ENCODE results near the gene TBC1D17. TPM values are rescaled to one million over a fixed set of nuclear protein-coding genes. Genes with fewer than 3 reads are reported as not detected.
A peak's percentile ranks its signal among the peaks of the same experiment; 100 is the strongest.

Gene TBC1D17
- total RNA-seq, 1 donor from 2014 or later, result 29.1 TPM

- Mint-ChIP-seq H3K27me3 (ENCODE audit: low read depth, unreplicated experiment) (no peaks in the 10 kb centered on the region), H3K4me1 (ENCODE audit: low read depth, unreplicated experiment) (peaks cover 14% of the 10 kb centered on the region), H3K27ac (ENCODE audit: unreplicated experiment) (peak overlapping the region; percentile 72), H3K36me3 (ENCODE audit: low read depth, unreplicated experiment) (peaks cover 13% of the 10 kb centered on the region), H3K4me3 (ENCODE audit: unreplicated experiment) (no peak overlapping the region), H3K9me3 (ENCODE audit: unreplicated experiment) (no peaks in the 10 kb centered on the region)
- FAIRE-seq (no peak), DNase-seq (ENCODE audit: low read depth) (no peak)
- no peaks in the 10 kb centered on the region for H3K27me3 ChIP-seq (ENCODE audit: insufficient read depth, low read length)
- TF ChIP-seq EZH2 (IDR thresholded peaks at IDR 0.05; ENCODE audit: insufficient read depth, low read length), result no peak
- TF ChIP-seq, protein P1, sequence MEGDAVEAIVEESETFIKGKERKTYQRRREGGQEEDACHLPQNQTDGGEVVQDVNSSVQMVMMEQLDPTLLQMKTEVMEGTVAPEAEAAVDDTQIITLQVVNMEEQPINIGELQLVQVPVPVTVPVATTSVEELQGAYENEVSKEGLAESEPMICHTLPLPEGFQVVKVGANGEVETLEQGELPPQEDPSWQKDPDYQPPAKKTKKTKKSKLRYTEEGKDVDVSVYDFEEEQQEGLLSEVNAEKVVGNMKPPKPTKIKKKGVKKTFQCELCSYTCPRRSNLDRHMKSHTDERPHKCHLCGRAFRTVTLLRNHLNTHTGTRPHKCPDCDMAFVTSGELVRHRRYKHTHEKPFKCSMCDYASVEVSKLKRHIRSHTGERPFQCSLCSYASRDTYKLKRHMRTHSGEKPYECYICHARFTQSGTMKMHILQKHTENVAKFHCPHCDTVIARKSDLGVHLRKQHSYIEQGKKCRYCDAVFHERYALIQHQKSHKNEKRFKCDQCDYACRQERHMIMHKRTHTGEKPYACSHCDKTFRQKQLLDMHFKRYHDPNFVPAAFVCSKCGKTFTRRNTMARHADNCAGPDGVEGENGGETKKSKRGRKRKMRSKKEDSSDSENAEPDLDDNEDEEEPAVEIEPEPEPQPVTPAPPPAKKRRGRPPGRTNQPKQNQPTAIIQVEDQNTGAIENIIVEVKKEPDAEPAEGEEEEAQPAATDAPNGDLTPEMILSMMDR (IDR thresholded peaks at IDR 0.05; ENCODE audit: insufficient read depth, low read depth, low read length), result no peak
- H3K4me1 ChIP-seq (ENCODE audit: insufficient read depth, low read length), result peaks cover 13% of the 10 kb centered on the region
- H3K36me3 ChIP-seq (ENCODE audit: insufficient read depth, low read length), result peaks cover 5% of the 10 kb centered on the region
- H2AFZ ChIP-seq (ENCODE audit: low read depth, low read length), result no peak overlapping the region
- H3K4me3 ChIP-seq (ENCODE audit: insufficient read depth, low read depth, low read length), result no peak overlapping the region
- H3K79me2 ChIP-seq (ENCODE audit: insufficient read depth, low read length), result peaks cover 95% of the 10 kb centered on the region
- no peak overlapping the region for H3K9ac ChIP-seq (ENCODE audit: low read length)
- H3K9me3 ChIP-seq (ENCODE audit: insufficient read depth, low read depth, low read length), result no peaks in the 10 kb centered on the region
- no peak overlapping the region for H3K27ac ChIP-seq (ENCODE audit: low read depth, low read length)
- no peak overlapping the region for H3K4me2 ChIP-seq (ENCODE audit: low read length)
- peaks cover 89% of the 10 kb centered on the region for H4K20me1 ChIP-seq (ENCODE audit: insufficient read depth, low read length)
Measured at GRCh38 chr19:49920624-49921363, 43.3 kb downstream of the TBC1D17 start.

- peak overlapping the region; percentile 44 for H3K9ac ChIP-seq (ENCODE audit: low read length)
- peaks cover 13% of the 10 kb centered on the region for H3K4me1 ChIP-seq (ENCODE audit: insufficient read depth, low read length)
- no peak overlapping the region for H3K4me3 ChIP-seq (ENCODE audit: insufficient read depth, low read depth, low read length)
- Mint-ChIP-seq H3K4me3 (ENCODE audit: unreplicated experiment) (peak overlapping the region; percentile 35), H3K27me3 (ENCODE audit: low read depth, unreplicated experiment) (no peaks in the 10 kb centered on the region), H3K36me3 (ENCODE audit: low read depth, unreplicated experiment) (peaks cover 7% of the 10 kb centered on the region), H3K9me3 (ENCODE audit: unreplicated experiment) (no peaks in the 10 kb centered on the region), H3K27ac (ENCODE audit: unreplicated experiment) (peak overlapping the region; percentile 80), H3K4me1 (ENCODE audit: low read depth, unreplicated experiment) (peaks cover 14% of the 10 kb centered on the region)
- DNase-seq (ENCODE audit: low read depth) (peak; percentile 47), FAIRE-seq (no peak)
- H3K27ac ChIP-seq (ENCODE audit: low read depth, low read length), result peak overlapping the region; percentile 32
- H4K20me1 ChIP-seq (ENCODE audit: insufficient read depth, low read length), result peaks cover 88% of the 10 kb centered on the region
- no peaks in the 10 kb centered on the region for H3K27me3 ChIP-seq (ENCODE audit: insufficient read depth, low read length)
- peaks cover 8% of the 10 kb centered on the region for H3K36me3 ChIP-seq (ENCODE audit: insufficient read depth, low read length)
- H3K79me2 ChIP-seq (ENCODE audit: insufficient read depth, low read length), result peaks cover 97% of the 10 kb centered on the region
- H3K4me2 ChIP-seq (ENCODE audit: low read length), result peak overlapping the region; percentile 63
- H3K9me3 ChIP-seq (ENCODE audit: insufficient read depth, low read depth, low read length), result no peaks in the 10 kb centered on the region
- no peak overlapping the region for H2AFZ ChIP-seq (ENCODE audit: low read depth, low read length)
- TF ChIP-seq EZH2 (IDR thresholded peaks at IDR 0.05; ENCODE audit: insufficient read depth, low read length), result no peak
- TF ChIP-seq, protein P1 (IDR thresholded peaks at IDR 0.05; ENCODE audit: insufficient read depth, low read depth, low read length), result no peak
Measured at GRCh38 chr19:49921871-49922795, 44.6 kb downstream of the TBC1D17 start.
